PFSK-1 (cell line): Measurements from ENCODE around the gene ACTN1.

Source experiments
- FOXP2 ChIP-seq: optimal IDR thresholded peaks from 2 replicates; pipeline ENCODE3; 2011; ENCODE audit warnings: borderline replicate concordance, control low read depth, inconsistent platforms; ENCODE audit not compliant: insufficient read depth; ENCODE audit errors: extremely low read length, extremely low read depth
- POLR2AphosphoS5 ChIP-seq: IDR thresholded peaks from 2 replicates; pipeline ENCODE4 v1.6.1; 2012; ENCODE audit warnings: low read depth, mild to moderate bottlenecking, control low read depth, low read length, moderate library complexity
- REST ChIP-seq, 2 experiments: IDR thresholded peaks; 2 replicates each; pipeline versions ENCODE4 v1.6.1 to v1.8.0; 2011 to 2012; ENCODE audit warnings: low read depth in 2 of 2, low read length in 2 of 2, control low read depth in 1 of 2, inconsistent platforms in 1 of 2, mild to moderate bottlenecking in 1 of 2, moderate library complexity in 1 of 2; ENCODE audit not compliant: insufficient read depth in 1 of 2
- SIN3A ChIP-seq: IDR thresholded peaks from 2 replicates; pipeline ENCODE4 v1.6.1; 2012; ENCODE audit warnings: mild to moderate bottlenecking, low read length, moderate library complexity, borderline replicate concordance; ENCODE audit not compliant: insufficient read depth
- TAF1 ChIP-seq: IDR thresholded peaks from 2 replicates; pipeline ENCODE4 v1.6.1; 2012; ENCODE audit warnings: low read length, control low read depth, borderline replicate concordance; ENCODE audit not compliant: insufficient read depth

Gene ACTN1

GRCh38 chr14:68964300-68965093 lies 14.6 kb downstream of the ACTN1 start:
- no peak for TF ChIP-seq POLR2AphosphoS5
- no peak for TF ChIP-seq REST (IDR thresholded peaks at IDR 0.05; ENCODE audit: insufficient read depth in 1 of 2, low read depth in 2 of 2, low read length in 2 of 2)
- TF ChIP-seq TAF1, result no peak
- TF ChIP-seq SIN3A, result no peak
- TF ChIP-seq FOXP2, result no peak

- no peak for TF ChIP-seq SIN3A
- TF ChIP-seq FOXP2, result no peak
- TF ChIP-seq REST (IDR thresholded peaks at IDR 0.05; ENCODE audit: insufficient read depth in 1 of 2, low read depth in 2 of 2, low read length in 2 of 2), result no peak
- no peak for TF ChIP-seq TAF1
- TF ChIP-seq POLR2AphosphoS5, result no peak
Observed at GRCh38 chr14:68962681-68963080, 16.4 kb downstream of the ACTN1 start.

- no peak for TF ChIP-seq TAF1
- no peak for TF ChIP-seq POLR2AphosphoS5
- no peak for TF ChIP-seq FOXP2
- no peak for TF ChIP-seq SIN3A
- TF ChIP-seq REST (IDR thresholded peaks at IDR 0.05; ENCODE audit: insufficient read depth in 1 of 2, low read depth in 2 of 2, low read length in 2 of 2), result no peak
Observed at GRCh38 chr14:68961781-68962584, 17.1 kb downstream of the ACTN1 start.

GRCh38 chr14:68961361-68961760 lies 17.7 kb downstream of the ACTN1 start:
- TF ChIP-seq POLR2AphosphoS5 (no peak), REST (IDR thresholded peaks at IDR 0.05; ENCODE audit: insufficient read depth in 1 of 2, low read depth in 2 of 2, low read length in 2 of 2) (no peak), FOXP2 (no peak), SIN3A (no peak), TAF1 (no peak)
